Measurements from ENCODE around the gene UNC5B. TPM values are rescaled to one million over a fixed set of nuclear protein-coding genes. Genes with fewer than 3 reads are reported as not detected.
A peak's percentile ranks its signal among the peaks of the same experiment; 100 is the strongest.

The UNC5B gene
- polyA plus RNA-seq, 1 experiment = 8.1 TPM

DNA sequence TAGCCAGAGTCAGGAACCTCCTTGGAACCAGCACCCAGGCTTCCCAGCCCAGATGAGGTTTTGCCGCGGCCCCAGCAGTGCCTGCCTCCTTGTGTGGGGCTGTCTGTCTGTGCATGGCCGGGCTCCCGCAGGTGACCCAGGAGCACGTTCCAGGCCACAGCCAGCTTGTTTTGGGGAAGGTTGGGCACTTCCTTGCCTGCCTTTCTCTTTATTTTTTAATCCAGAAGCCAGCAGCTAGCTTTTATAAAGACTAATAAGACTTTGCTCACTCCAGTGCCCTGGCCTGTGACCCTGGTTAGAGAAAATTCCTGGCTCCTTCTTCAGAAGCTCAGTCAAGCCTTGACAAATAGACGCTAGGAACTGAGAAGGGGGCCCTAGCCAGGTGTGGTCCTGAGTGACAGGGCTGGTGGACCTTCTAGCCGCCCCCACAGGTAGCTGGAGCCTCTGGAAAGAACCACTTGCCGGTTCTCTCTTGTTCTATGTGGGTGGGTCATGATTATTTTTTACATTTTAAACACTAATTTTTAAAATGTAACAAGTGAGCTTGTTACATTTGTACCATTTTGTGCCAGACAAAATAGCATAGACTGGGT, 107.5 kb downstream of the UNC5B start:
- no peak overlapping the region for H3K27ac ChIP-seq (ENCODE audit: low read depth, low read length)

DNA sequence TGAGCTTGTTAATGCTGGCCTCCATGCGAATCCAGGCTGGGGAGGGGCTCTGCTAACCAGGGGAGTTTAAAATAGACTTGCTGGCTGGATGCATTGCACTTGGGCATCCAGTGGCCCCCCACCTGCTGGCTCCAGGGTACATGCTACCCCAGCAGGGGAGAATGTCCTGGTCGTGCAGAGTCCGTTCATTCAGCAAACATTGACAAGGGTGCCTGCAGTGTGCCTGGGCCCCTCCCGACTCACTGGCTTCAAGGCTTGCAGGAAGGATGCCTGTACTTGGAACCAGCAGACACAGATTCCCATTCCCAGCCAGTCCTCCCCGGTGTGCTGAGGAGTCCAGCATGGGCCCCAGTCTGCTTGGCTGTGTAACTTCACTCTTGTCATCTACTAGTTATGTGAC, 108.2 kb downstream of the UNC5B start:
- Histone ChIP-seq H3K27ac (ENCODE audit: low read depth, low read length) (no peak overlapping the region), H3K9me3 (ENCODE audit: control insufficient read depth, insufficient read depth, low read length) (no peaks in the 10 kb centered on the region), H3K27me3 (ENCODE audit: control insufficient read depth, insufficient read depth, low read length) (peaks cover 2% of the 10 kb centered on the region), H3K4me3 (ENCODE audit: low read depth, low read length) (no peak overlapping the region)
- DNase-seq (ENCODE audit: low read depth, low spot score) = no peak
- POLR2A ChIA-PET = no interaction called here
- TF ChIP-seq, protein P1, sequence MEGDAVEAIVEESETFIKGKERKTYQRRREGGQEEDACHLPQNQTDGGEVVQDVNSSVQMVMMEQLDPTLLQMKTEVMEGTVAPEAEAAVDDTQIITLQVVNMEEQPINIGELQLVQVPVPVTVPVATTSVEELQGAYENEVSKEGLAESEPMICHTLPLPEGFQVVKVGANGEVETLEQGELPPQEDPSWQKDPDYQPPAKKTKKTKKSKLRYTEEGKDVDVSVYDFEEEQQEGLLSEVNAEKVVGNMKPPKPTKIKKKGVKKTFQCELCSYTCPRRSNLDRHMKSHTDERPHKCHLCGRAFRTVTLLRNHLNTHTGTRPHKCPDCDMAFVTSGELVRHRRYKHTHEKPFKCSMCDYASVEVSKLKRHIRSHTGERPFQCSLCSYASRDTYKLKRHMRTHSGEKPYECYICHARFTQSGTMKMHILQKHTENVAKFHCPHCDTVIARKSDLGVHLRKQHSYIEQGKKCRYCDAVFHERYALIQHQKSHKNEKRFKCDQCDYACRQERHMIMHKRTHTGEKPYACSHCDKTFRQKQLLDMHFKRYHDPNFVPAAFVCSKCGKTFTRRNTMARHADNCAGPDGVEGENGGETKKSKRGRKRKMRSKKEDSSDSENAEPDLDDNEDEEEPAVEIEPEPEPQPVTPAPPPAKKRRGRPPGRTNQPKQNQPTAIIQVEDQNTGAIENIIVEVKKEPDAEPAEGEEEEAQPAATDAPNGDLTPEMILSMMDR (IDR thresholded peaks at IDR 0.05; ENCODE audit: low read depth, low read length) = no peak
- CTCF ChIA-PET = interaction anchor here (1.0 to 7.4 kb wide), 12 partner anchors 9 to 388 kb away, joined by 3 to 88 read pairs (median 6); no protein-coding TSS in a partner anchor

More for the DNA sequence above, 107.5 kb downstream of the UNC5B start:
- Histone ChIP-seq H3K9me3 (ENCODE audit: control insufficient read depth, insufficient read depth, low read length) (no peaks in the 10 kb centered on the region), H3K4me3 (ENCODE audit: low read depth, low read length) (peak overlapping the region; percentile 71), H3K27me3 (ENCODE audit: control insufficient read depth, insufficient read depth, low read length) (peaks cover 2% of the 10 kb centered on the region)
- TF ChIP-seq, protein P1 (IDR thresholded peaks at IDR 0.05; ENCODE audit: low read depth, low read length) = no peak
- POLR2A ChIA-PET = no interaction called here
- CTCF ChIA-PET = interaction anchor here (0.9 to 7.4 kb wide), 18 partner anchors 8 to 388 kb away, joined by 3 to 88 read pairs (median 4); no protein-coding TSS in a partner anchor
- DNase-seq (ENCODE audit: low read depth, low spot score) = no peak

DNA sequence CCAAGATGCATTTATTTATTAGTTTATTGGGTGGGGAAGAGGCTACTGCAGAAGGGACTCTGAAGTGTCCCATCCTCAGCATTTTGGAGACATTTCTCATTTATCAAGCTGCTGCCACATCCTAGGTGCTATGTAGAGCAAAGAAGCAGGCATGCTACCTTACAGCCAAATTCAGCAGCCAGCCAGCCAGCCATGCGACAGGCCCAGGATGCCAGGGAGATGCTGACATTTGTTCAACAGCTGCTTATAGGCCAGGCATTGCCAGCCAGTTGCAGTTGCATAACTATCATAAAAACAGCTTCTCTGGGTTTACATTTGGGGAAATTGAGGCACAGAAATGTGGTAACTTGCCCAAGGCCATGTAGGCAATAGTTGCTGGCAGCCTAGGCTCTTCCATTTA, 109.0 kb downstream of the UNC5B start:
- POLR2A ChIA-PET = no interaction called here
- CTCF ChIA-PET = interaction anchor here (1.0 to 2.1 kb wide), 3 partner anchors 10 to 387 kb away, joined by 3 to 8 read pairs (median 5); no protein-coding TSS in a partner anchor
- TF ChIP-seq, protein P1 (IDR thresholded peaks at IDR 0.05; ENCODE audit: low read depth, low read length) = no peak
- no peak overlapping the region for H3K27ac ChIP-seq (ENCODE audit: low read depth, low read length)
- no peaks in the 10 kb centered on the region for H3K9me3 ChIP-seq (ENCODE audit: control insufficient read depth, insufficient read depth, low read length)
- H3K27me3 ChIP-seq (ENCODE audit: control insufficient read depth, insufficient read depth, low read length) = no peaks in the 10 kb centered on the region
- H3K4me3 ChIP-seq (ENCODE audit: low read depth, low read length) = no peak overlapping the region
- DNase-seq (ENCODE audit: low read depth, low spot score) = no peak

DNA sequence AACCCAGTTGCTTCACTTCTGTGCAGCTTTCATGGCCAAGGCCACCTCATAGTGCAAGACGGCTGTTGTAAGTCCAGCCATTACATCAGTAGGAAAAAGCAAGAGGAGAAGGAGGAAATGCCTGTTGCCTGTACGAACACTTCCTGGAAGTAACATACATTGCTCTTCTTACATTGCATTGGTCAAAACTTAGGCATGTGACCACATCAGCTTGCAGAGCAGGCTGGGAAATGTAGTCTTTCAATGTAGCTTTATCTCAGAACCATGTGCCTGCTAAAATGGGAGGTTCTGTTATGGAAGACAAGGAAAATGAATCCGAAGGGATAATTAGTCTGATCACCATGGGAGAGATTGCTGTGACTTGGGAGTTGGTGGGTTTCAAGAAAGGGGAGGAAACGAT, 111.0 kb downstream of the UNC5B start:
- TF ChIP-seq, protein P1 (IDR thresholded peaks at IDR 0.05; ENCODE audit: low read depth, low read length) = no peak
- H3K27ac ChIP-seq (ENCODE audit: low read depth, low read length) = no peak overlapping the region
- H3K27me3 ChIP-seq (ENCODE audit: control insufficient read depth, insufficient read depth, low read length) = no peaks in the 10 kb centered on the region
- ChIA-PET POLR2A (interaction anchor here (0.6 kb wide), 1 partner anchor 12 kb away, joined by 4 read pairs; no protein-coding TSS in a partner anchor), CTCF (no interaction called here)
- DNase-seq (ENCODE audit: low read depth, low spot score) = no peak
- H3K4me3 ChIP-seq (ENCODE audit: low read depth, low read length) = no peak overlapping the region
- H3K9me3 ChIP-seq (ENCODE audit: control insufficient read depth, insufficient read depth, low read length) = no peaks in the 10 kb centered on the region

DNA sequence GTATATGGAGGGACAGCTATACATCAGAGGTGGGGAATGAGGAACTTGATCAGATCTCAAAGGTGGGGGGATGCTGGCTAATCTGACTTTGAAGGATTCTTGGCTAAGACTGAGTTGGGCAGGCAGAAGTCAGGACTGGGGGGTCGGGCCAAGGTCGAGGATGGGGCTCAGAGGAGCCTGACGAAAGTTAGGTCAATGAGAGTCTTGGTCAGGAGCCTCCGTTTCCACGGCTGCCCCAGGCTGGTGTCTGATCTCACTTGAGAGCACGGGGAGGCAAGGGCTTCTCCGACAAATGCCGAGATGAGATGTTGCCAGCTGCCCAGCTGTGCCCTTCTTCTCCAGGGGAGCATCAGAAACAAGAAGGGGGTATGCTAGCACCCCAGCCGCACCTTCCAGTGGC, 112.4 kb downstream of the UNC5B start:
- H3K27ac ChIP-seq (ENCODE audit: low read depth, low read length) = no peak overlapping the region
- DNase-seq (ENCODE audit: low read depth, low spot score) = no peak
- no peaks in the 10 kb centered on the region for H3K27me3 ChIP-seq (ENCODE audit: control insufficient read depth, insufficient read depth, low read length)
- TF ChIP-seq, protein P1 (IDR thresholded peaks at IDR 0.05; ENCODE audit: low read depth, low read length) = no peak
- ChIA-PET POLR2A (no interaction called here), CTCF (no interaction called here)
- no peaks in the 10 kb centered on the region for H3K9me3 ChIP-seq (ENCODE audit: control insufficient read depth, insufficient read depth, low read length)
- no peak overlapping the region for H3K4me3 ChIP-seq (ENCODE audit: low read depth, low read length)
